GM19239 (cell line): ENCODE results near the gene DNAH17.
"Not testable (repeated sequence)": the region's sequence is repeated elsewhere in the genome, so short reads cannot be mapped to it uniquely, and the experiment has no call there.

Experiments used
- DNase-seq: peaks from one replicate; pipeline ENCODE4 v3.0.0; 2011; ENCODE audit warnings: low spot score; ENCODE audit not compliant: insufficient read length
- FAIRE-seq: peaks from 2 replicates; lab custom pipeline; 2011; peaks lifted over from hg19 to GRCh38; lab: Jason Lieb, UNC

The DNAH17 gene

GRCh38 chr17:78485290-78486168 is 91.7 kb downstream of the DNAH17 start:
- DNase-seq (no peak), FAIRE-seq (no peak)

- FAIRE-seq (peak; percentile 74), DNase-seq (peak; percentile 75)
Observed at GRCh38 chr17:78484271-78485246, 92.6 kb downstream of the DNAH17 start.

GRCh38 chr17:78479369-78479768 is 97.8 kb downstream of the DNAH17 start:
- DNase-seq (no peak), FAIRE-seq (no peak)

DNA sequence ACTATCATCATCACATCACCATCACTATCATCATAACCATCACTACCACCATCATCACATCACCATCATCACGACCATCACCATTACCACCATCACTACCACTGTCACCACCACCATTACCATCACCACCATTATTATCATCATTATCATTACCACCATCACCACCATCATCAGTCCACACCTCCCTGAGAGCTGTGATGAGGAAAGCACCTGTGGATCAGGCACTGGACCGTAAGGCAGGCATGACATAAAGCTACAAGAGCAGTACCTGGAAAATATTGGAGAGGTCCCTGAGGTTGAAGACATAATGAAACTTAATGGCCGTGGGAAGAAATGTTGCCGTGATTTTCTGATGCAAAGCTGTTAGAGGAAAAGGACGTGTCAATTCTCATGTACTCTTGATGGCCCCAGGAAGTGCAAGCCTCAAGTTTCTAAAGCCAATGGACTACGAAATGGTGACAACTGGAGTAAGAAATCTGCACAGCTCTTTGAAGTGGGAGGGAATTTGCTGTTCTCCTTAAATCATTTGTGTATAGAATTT is 98.4 kb downstream of the DNAH17 start:
- no peak for DNase-seq
- FAIRE-seq, result no peak

- DNase-seq (no peak), FAIRE-seq (no peak)
Observed at GRCh38 chr17:78477913-78478756, 99.1 kb downstream of the DNAH17 start.

GRCh38 chr17:78476973-78477372 is 100.2 kb downstream of the DNAH17 start:
- FAIRE-seq (no peak), DNase-seq (no peak)

- FAIRE-seq (no peak), DNase-seq (no peak)
Observed at GRCh38 chr17:78476149-78476548, 101.0 kb downstream of the DNAH17 start.

- FAIRE-seq (no peak), DNase-seq (no peak)
Observed at GRCh38 chr17:78475211-78475610, 102.0 kb downstream of the DNAH17 start.

DNA sequence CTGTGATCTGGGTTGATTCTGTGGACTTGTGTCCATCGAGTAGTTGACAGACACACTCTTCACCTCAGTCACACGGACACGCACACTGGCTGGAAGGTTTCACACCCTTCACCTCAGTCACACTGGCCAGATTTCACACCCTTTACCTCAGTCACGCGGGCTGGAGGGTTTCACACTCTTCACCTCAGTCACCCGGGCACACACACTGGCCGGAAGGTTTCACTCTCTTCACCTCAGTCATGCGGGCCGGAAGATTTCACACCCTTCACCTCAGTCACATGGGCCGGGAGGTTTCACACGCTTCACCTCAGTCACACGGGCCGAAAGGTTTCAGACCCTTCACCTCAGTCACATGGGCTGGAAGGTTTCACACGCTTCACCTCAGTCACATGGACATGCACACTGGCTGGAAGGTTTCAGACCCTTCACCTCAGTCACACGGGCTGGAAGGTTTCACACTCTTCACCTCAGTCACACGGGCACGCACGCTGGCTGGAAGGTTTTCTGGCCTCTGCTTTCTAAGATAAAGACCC is 102.5 kb downstream of the DNAH17 start:
- FAIRE-seq, result peak; percentile 91
- peak; percentile 63 for DNase-seq

GRCh38 chr17:78473951-78474613 is 103.1 kb downstream of the DNAH17 start:
- no peak for DNase-seq
- no peak for FAIRE-seq

- FAIRE-seq, result no peak
- no peak for DNase-seq
Observed at GRCh38 chr17:78472035-78472905, 104.9 kb downstream of the DNAH17 start.

DNA sequence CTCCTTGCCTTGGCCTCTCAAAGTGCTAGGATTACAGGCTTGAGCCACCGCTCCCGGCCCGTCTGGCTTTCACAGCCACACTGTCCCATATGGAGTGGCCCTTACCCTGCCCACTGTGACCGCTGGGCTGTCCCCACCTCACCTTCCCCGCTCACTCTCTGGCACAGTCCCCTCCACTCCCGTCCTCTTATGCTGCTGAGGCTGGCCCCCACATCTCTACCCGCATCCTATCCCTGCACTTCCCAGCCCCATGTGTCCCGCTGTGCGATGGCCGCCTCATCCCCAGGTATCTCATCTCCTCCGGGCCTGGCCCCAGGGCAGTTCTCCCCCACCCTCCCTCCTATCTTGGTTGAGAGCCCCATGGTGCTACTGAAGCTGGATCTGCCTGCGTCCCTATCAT is 105.6 kb downstream of the DNAH17 start:
- DNase-seq, result no peak
- FAIRE-seq, result no peak

DNA sequence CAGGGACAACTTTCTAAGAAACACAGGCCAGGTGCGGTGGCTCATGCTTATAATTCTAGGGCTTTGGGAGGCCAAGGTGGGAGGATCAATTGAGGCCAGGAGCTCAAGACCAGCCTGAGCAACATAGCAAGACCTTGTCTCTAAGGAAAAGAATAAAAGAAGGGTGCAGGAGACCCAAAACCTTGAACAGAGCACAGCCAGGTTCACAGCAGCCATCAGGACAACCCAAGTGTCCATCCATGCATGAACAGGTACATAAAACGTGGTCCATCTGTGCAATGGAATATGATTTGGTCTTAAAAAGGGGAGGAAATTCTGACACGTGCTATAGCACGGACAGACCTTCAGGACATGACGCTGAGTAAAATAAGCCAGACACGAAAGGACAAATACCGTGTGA is 107.8 kb downstream of the DNAH17 start:
- no peak for FAIRE-seq
- DNase-seq, result no peak

- no peak for DNase-seq
- no peak for FAIRE-seq
Observed at GRCh38 chr17:78468366-78468765, 108.8 kb downstream of the DNAH17 start.

GRCh38 chr17:78466786-78467715 is 110.1 kb downstream of the DNAH17 start:
- DNase-seq (no peak), FAIRE-seq (no peak)

- not testable (repeated sequence) for FAIRE-seq, DNase-seq
Observed at GRCh38 chr17:78466109-78466785, 110.9 kb downstream of the DNAH17 start.
